Heart left ventricle (tissue), 13 donors: ENCODE data around the gene CAMK2D.

ENCODE experiments used
- POLR2A ChIP-seq, 2 donors: fragments of 450-650 bp; IDR thresholded peaks; one replicate each; pipeline ENCODE4 v1.6.1; 2017; ENCODE audit warnings: antibody characterized with exemption in 2 of 2, mild to moderate bottlenecking in 2 of 2, moderate library complexity in 2 of 2
- TF ChIP-seq, protein P1 (sequence below), 12 donors: fragments of 200-600 bp; sonication (generic) in 4 of 12; IDR thresholded peaks; one replicate each; pipeline versions ENCODE4 v1.5.0 to v1.8.0; 2018 to 2022; ENCODE audit warnings: antibody characterized with exemption in 12 of 12, mild to moderate bottlenecking in 5 of 12
- donor health status: ischemic (EF 13 %, LVEDD 7.1; RV severe dilation, severe dysfunction).
- donor health status: DM: no; HTN: yes; CAD: no.
- donor health status: DM: no; HTN: no; CAD: no.
- donor health status: ischemic (EF 25% LVEDD 6.9; RV normal size, moderate dysfunction).
- donor health status: ischemic (EF 25% LVEDD 5.7; RV mildly dilated, moderate dysfunction).
- donor health status: ischemic (EF 35%, LVEDD 5.7; RV mildly dilated, moderate dysfunction).
- donor health status: nonischemic (EF 11% LVEDD 7.7; RV severe dilation, severe dysfunction).
- donor health status: DM: yes; HTN: yes; CAD: no.
- donor health status: PGD.
- donor health status: ischemic (EF 29% LVEDD 5.4; RV normal size, mild dysfunction).
- donor health status: nonischemic (EF 23%, LVEDD 6.1; RV moderate dilation, normal function).

DNA sequence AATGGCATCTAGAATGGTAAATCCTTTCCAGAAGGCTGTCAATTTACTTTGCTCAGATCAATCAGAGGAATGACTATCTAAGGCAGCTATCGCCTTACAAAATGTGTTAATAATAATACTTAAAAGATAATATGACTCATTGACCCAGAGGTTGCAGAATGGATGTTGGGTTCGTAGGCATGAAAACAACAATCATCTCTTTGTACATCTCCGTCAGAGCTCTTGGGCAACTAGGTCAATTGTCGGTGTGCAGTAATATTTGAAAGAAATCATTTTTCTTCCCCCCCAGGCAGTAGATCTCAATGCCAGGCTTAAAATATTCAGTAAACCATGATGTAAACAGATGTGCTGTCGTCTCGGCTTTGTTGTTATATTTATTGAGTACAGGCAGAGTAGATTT lies 165.1 kb downstream of the CAMK2D start:
- TF ChIP-seq POLR2A (IDR thresholded peaks at IDR 0.05): no peak
- TF ChIP-seq, protein P1, sequence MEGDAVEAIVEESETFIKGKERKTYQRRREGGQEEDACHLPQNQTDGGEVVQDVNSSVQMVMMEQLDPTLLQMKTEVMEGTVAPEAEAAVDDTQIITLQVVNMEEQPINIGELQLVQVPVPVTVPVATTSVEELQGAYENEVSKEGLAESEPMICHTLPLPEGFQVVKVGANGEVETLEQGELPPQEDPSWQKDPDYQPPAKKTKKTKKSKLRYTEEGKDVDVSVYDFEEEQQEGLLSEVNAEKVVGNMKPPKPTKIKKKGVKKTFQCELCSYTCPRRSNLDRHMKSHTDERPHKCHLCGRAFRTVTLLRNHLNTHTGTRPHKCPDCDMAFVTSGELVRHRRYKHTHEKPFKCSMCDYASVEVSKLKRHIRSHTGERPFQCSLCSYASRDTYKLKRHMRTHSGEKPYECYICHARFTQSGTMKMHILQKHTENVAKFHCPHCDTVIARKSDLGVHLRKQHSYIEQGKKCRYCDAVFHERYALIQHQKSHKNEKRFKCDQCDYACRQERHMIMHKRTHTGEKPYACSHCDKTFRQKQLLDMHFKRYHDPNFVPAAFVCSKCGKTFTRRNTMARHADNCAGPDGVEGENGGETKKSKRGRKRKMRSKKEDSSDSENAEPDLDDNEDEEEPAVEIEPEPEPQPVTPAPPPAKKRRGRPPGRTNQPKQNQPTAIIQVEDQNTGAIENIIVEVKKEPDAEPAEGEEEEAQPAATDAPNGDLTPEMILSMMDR (IDR thresholded peaks at IDR 0.05): no peak
